ENCODE data around the gene FIP1L1.
"Not testable (repeated sequence)": the region's sequence is repeated elsewhere in the genome, so short reads cannot be mapped to it uniquely, and the experiment has no call there.

The FIP1L1 gene

GRCh38 chr4:53376900-53377299, 541 bp upstream of the FIP1L1 start:
- no peak for DNase-seq

- no peak for DNase-seq
Measured at GRCh38 chr4:53378171-53378482, 686 bp downstream of the FIP1L1 start.

- DNase-seq, result no peak
Measured at GRCh38 chr4:53380221-53380620, 2.8 kb downstream of the FIP1L1 start.

DNA sequence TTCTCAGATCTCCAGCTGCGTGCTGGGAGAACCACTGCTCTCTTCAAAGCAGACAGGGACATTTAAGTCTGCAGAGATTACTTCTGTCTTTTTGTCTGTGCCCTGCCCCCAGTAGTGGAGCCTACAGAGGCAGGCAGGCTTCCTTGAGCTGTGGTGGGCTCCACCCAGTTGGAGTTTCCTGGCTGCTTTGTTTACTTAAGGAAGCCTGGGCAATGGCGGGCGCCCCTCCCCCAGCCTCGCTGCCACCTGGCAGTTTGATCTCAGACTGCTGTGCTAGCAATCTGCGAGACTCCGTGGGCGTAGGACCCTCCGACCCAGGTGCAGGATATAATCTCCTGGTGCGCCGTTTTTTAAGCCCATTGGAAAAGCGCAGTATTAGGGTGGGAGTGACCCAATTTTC, 32.0 kb downstream of the FIP1L1 start:
- not testable (repeated sequence) for DNase-seq

DNA sequence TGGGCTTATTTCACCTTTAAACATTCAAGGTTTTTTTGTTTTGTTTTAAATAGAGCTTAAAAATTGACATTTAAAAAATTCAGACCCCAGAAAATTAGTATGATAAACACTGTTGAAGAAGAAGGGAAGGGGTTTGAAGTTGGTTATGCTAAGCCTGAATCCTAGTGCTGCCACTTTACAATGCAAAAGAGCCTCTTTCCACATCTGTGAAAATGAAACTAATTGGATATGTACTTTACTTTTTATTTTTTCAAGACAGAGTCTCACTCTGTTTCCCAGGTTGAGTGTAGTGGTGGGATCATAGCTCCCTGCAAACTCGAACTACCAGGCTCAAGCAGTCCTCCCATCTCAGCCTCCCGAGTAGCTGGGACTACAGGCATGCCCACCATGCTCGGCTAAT, 41.8 kb downstream of the FIP1L1 start:
- no peak for DNase-seq

DNA sequence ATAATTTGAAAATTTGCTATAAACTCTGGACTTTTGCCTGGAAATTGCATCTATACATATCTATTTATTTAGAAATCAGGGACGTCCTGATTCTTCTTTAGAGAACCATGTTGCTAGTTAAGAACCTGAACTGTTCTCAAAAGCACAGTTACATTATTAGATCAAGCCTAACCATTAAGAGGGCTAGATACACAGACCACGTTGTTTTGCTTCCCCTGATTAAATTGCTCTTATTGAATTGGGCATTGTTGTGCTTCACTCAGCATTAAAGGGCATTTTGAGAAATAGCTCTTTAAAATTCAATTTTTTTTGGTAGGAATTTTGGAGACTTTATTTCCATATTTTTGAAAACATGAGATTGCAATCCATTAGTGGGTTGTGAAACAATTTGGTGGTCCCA, 44.4 kb downstream of the FIP1L1 start:
- DNase-seq, result no peak

DNA sequence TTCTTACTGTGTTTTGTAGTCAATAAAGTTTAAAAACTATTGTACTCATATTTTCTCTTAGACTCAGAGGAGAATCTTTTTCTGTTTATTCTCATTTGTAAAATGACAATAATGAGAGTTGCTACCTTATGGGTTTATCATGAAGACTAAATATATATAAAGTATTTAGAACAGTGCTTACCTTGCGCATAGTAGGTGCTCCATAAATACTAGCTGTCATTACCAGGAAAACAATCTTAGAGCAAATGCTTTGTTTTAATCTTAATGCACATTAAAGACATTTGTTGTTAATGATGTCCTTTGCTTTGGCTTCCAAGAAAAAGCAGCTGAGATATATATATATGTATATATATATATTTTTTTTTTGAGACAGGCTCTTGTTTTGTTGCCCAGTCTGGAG, 44.9 kb downstream of the FIP1L1 start:
- DNase-seq, result no peak

DNA sequence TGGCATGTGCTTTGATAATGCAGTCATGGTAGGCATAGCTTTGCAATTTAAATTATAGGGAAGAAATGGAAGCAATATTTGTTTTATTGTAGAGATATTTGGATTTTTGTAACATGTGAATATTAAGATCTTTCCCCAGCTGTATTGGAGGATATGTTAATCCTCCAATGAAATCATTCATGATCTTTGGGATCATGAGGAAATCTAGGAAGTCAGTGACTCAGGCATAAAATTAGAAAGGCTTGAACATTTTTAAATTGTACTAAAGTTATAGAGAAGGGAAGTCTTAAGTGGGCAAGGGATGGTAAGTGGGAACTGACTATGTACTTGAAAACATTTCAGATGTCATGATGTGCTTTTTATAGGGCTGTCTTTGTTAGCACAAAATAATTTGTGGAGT, 46.8 kb downstream of the FIP1L1 start:
- DNase-seq, result no peak

DNA sequence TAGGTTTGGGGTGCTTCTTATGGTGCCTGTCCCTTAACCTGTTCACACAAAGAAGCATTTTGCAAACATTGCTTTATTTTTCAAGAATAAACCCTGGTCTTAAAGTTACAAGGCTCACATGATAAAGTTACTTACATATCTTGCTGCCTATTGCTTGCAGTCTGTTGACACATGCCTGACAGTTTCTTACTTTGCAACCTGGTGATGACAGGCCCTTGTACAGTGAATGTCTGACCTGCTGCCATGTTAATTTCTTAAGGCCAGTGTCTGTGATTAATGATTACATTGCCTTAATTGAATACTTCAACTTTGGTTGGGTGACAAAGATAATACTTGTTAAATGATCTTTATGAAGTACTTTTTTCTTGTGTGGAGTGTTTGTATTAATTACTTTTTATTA, 49.9 kb downstream of the FIP1L1 start:
- DNase-seq, result no peak

DNA sequence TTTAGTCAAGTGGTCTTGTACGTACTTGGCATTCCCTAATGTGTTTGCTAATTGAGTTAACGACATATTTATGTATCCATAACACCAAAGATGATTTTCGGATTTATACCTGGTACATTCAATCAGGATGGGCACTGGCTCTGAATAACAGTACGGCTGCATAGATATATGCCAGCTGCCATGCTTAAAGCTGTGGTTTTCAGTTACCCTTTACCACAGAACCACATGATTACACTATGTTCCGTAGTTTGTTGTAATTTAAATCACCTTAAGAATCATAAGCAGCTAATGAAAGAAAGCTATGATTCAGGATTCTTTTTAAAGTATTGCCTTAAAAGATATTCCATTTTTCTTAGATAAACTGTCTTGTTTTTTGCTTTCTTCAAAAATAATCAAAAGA, 53.6 kb downstream of the FIP1L1 start:
- DNase-seq, result no peak

GRCh38 chr4:53432528-53433424, 55.3 kb downstream of the FIP1L1 start:
- DNase-seq, result no peak

GRCh38 chr4:53436251-53436650, 58.8 kb downstream of the FIP1L1 start:
- no peak for DNase-seq

GRCh38 chr4:53441564-53441963, 64.1 kb downstream of the FIP1L1 start:
- no peak for DNase-seq

GRCh38 chr4:53444954-53445353, 67.5 kb downstream of the FIP1L1 start:
- no peak for DNase-seq

DNA sequence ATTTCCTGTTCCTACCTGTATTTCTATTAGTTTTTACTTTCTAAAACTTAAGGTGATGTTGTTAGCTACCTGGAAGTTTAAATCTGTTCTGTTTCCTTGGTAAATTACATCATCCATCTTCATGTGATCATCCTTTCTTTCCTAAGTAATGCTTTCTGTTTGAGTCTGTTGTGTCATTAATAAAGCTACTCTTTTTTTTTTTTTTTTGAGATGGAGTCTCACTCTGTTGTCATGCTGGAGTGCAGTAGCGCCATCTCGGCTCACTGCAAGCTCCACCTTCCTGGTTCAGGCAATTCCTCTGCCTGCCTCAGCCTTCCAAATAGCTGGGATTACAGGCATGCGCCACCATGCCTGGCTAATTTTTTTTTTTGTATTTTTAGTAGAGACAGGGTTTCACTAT, 73.3 kb downstream of the FIP1L1 start:
- DNase-seq, result no peak

DNA sequence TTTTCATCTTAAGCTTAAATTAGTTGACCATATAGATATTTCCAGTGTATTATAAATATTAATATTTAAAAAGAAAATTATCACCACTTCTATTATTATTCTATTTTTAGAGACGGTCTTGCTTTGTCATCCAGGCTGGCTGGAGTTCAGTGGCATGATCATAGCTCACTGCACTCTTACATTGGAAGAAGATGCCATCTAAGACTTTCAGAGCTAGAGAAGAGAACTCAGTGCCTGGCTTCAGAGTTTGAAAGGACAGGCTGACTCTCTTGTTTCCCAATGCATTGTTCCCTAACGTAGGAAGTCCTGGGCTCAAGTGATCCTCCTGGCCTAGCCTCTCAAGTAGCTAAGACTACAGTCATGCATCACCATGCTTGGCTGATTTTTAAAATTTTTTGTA, 75.9 kb downstream of the FIP1L1 start:
- no peak for DNase-seq

DNA sequence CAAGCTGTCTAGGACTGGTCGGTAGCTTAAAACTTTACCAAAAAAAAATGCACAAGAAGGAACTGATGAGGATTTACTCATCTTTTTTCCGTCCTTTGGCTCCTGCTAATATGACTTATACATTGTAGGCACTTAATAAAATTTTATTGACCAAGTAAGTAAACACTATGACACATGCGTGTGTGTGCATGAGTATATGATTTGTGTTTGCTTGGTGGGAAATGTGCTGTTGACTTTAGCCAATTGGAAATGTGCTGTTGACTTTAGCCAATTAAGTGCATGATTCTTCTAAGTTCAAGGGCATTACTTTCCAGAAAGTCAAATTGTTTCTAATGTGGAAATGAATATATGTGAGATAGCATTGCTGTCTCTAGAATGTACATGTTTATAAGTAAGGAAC, 78.3 kb downstream of the FIP1L1 start:
- no peak for DNase-seq

- no peak for DNase-seq
Measured at GRCh38 chr4:53456178-53456577, 78.7 kb downstream of the FIP1L1 start.

DNA sequence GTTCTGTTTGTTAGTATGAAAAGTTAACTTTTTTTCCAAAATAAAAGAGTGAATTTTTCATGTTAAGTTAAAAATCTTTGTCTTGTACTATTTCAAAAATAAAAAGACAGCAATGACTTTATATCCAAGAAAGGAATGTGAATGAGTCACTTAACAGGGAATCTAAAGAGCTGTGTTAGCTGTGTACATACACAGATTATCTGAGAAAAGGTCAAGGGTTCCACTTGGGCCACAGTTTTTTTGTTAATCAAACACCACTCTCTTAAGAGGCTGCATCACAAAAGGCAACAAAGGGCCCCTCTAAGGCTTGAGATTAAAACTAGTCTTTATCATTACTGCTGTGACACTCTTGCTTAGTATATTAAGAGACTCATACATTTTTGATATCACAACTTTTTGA, 82.1 kb downstream of the FIP1L1 start:
- DNase-seq, result no peak

DNA sequence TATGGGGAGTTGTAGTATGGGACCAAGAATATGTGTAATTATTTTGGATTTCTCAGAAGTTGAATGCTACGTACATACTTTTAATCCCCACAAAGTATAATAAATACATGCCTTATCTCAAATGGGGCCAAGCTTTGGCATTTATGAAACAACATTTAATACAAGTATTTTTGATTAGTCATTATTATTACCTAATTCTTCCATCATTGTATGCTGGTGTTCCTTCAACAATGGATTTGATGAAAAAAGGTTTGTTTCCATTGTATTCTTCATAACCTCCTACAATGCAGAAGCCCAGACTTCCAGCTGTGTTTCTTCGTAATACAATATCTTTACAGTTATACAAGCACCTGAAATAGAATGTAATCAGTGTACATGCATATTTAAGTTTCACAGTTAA, 83.8 kb downstream of the FIP1L1 start:
- DNase-seq, result no peak

DNA sequence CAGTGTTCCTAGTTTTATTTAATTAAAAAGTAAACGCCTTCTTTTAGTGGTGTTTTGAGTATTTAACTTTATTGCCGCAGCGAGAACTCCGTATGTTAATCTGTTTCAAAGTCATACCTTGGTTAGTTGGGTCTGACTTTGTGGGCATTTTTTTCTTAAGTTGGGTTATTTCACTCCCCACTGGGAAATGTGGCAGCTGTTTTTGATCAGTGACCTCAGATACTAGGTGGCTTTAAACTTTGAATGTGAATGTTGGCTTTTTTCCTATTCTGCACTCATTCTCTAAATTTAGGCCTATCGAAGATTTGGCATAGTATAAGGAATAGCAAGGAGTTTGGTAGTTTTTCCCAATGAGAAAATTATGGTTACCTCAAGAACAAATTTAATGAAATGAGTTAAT, 85.9 kb downstream of the FIP1L1 start:
- no peak for DNase-seq

DNA sequence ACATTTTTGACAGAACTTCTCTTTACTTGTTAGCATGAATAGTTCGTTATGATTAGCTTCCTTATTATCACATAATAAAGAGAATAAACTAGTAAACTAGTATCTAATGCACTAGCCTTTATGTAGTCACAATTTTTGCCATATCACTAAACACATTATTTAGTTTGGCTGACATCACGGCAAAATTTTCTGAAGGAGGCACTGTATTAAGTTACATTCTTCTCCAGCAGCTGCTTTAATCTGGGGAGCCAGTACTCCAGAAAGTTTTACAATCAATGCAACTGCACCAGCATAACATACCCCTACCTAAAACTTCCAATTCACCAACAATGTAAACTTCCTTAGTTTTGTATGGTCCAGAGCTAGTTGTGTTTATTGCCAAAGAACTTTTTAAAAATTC, 87.8 kb downstream of the FIP1L1 start:
- no peak for DNase-seq

DNA sequence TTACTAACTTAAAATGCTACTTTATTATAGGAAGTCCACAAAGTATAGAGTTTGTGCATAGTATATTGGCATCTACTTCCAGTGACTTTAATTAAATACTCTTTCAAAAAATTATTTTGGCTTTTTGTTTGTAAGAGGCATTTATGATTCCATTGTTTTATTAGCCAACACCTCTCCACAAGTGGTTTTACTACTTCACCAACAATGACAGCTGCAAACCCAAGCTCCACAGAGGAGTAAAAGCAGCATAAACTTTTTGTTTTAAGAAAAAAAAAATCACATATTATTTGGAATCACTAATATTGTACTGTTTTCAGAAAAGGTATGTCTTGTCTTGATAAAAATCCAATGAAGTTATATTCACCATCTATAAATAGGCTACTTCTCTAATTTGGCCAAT, 88.5 kb downstream of the FIP1L1 start:
- DNase-seq, result no peak

- not testable (repeated sequence) for DNase-seq
Measured at GRCh38 chr4:53466576-53466975, 89.1 kb downstream of the FIP1L1 start.

Data from central memory CD4-positive, alpha-beta T cell (primary cell).